ENCODE results near the gene PAN3. TPM values are rescaled to one million over a fixed set of nuclear protein-coding genes. Genes with fewer than 3 reads are reported as not detected.

PAN3 gene
- total and polyA plus RNA-seq, 2 of the 8 experiments (the other 6 are each of a cell fraction or from before 2014, with no cell fraction given) = 12.7 to 39.3 TPM

- TF ChIP-seq CHD7 (IDR thresholded peaks at IDR 0.05; ENCODE audit: insufficient replicate concordance, low read length) = no peak
- TF ChIP-seq, protein P1, sequence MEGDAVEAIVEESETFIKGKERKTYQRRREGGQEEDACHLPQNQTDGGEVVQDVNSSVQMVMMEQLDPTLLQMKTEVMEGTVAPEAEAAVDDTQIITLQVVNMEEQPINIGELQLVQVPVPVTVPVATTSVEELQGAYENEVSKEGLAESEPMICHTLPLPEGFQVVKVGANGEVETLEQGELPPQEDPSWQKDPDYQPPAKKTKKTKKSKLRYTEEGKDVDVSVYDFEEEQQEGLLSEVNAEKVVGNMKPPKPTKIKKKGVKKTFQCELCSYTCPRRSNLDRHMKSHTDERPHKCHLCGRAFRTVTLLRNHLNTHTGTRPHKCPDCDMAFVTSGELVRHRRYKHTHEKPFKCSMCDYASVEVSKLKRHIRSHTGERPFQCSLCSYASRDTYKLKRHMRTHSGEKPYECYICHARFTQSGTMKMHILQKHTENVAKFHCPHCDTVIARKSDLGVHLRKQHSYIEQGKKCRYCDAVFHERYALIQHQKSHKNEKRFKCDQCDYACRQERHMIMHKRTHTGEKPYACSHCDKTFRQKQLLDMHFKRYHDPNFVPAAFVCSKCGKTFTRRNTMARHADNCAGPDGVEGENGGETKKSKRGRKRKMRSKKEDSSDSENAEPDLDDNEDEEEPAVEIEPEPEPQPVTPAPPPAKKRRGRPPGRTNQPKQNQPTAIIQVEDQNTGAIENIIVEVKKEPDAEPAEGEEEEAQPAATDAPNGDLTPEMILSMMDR (IDR thresholded peaks at IDR 0.05; ENCODE audit: control extremely low read depth in 1 of 3, insufficient read depth in 1 of 3, low read depth in 1 of 3, low read length in 3 of 3) = no peak
- no peak for TF ChIP-seq KDM1A (IDR thresholded peaks at IDR 0.05; ENCODE audit: borderline replicate concordance, low read length)
- TF ChIP-seq HDAC2 (IDR thresholded peaks at IDR 0.05; ENCODE audit: borderline replicate concordance in 1 of 2, low read depth in 2 of 2, low read length in 2 of 2) = peak; percentile 57 to 61; a peak in 2 of 4 replicates
- no peak for TF ChIP-seq HDAC6 (IDR thresholded peaks at IDR 0.05; ENCODE audit: low read depth, low read length)
These were observed 568 bp downstream of the PAN3 start (continued) for GRCh38 chr13:28138756-28139470.
